ENCODE results near the gene TEDC1.

The TEDC1 gene

GRCh38 chr14:105449276-105450122 is 41.5 kb upstream of the TEDC1 start:
- Histone ChIP-seq H3K36me3 (ENCODE audit: control insufficient read depth, insufficient read depth, low read length) (peaks cover 20% of the 10 kb centered on the region), H3K9me3 (ENCODE audit: control insufficient read depth, low read length) (no peaks in the 10 kb centered on the region), H3K27ac (ENCODE audit: insufficient read depth, low read depth, low read length, poor library complexity, severe bottlenecking) (no peak overlapping the region), H3K4me1 (ENCODE audit: control insufficient read depth, insufficient read depth, low read length) (no peaks in the 10 kb centered on the region), H3K4me3 (ENCODE audit: insufficient read depth, low read depth, low read length) (no peak overlapping the region), H3K27me3 (ENCODE audit: control insufficient read depth, insufficient read depth, low read length, poor library complexity, severe bottlenecking) (no peaks in the 10 kb centered on the region)
- 96 to 97% methylated on average over 47 of the region's 47 CpGs for WGBS, 2 experiments

- H3K4me3 ChIP-seq (ENCODE audit: insufficient read depth, low read depth, low read length): no peak overlapping the region
- no peaks in the 10 kb centered on the region for H3K4me1 ChIP-seq (ENCODE audit: control insufficient read depth, insufficient read depth, low read length)
- peaks cover 26% of the 10 kb centered on the region for H3K36me3 ChIP-seq (ENCODE audit: control insufficient read depth, insufficient read depth, low read length)
- H3K9me3 ChIP-seq (ENCODE audit: control insufficient read depth, low read length): no peaks in the 10 kb centered on the region
- 94 to 95% methylated on average over 22 of the region's 22 CpGs for WGBS, 2 experiments
- H3K27ac ChIP-seq (ENCODE audit: insufficient read depth, low read depth, low read length, poor library complexity, severe bottlenecking): no peak overlapping the region
- no peaks in the 10 kb centered on the region for H3K27me3 ChIP-seq (ENCODE audit: control insufficient read depth, insufficient read depth, low read length, poor library complexity, severe bottlenecking)
Measured at GRCh38 chr14:105450123-105450505, 40.9 kb upstream of the TEDC1 start.

DNA sequence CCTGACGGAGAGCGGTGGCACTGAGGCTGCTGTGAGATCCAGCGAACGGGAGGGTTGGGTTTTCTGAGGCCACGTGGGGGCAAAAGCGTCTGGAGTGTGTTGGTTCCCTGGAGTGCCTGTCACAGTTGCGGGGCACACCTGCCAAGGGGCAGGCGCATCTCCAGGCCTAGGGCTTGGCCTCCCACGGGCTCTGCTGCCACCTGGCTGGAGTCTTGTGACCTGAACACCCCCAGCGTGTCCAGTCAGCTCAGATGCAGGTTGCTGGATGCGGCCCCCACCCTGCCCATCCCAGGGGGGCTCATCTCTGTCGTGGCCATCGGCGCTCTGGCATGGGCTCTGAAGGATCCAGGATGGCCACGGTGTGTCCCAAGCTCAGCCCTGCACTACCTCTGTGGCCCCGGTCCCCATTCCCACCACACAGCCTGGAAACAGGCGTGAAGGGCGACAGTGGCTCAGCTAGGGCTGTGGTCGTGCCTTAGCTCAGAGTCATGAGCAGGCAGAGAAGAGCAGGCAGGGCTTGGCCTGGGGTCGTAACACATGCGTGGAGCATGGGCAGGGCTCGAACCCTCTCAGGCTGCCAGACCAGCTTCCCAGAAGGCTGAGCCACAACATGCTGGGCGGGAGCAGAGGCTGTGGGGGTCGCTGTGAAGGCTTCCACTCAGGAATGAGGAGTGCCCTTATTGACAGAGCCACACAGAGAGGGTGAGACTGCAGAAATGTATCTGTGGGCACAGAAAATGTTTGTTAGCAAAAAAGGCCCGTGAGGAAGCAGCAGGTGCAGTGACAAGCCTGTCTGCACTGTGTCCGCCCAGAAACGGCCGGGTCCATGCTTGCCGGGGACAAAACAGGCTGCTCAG is 40.0 kb upstream of the TEDC1 start:
- H3K36me3 ChIP-seq (ENCODE audit: control insufficient read depth, insufficient read depth, low read length): peaks cover 35% of the 10 kb centered on the region
- no peaks in the 10 kb centered on the region for H3K27me3 ChIP-seq (ENCODE audit: control insufficient read depth, insufficient read depth, low read length, poor library complexity, severe bottlenecking)
- H3K4me3 ChIP-seq (ENCODE audit: insufficient read depth, low read depth, low read length): no peak overlapping the region
- no peaks in the 10 kb centered on the region for H3K4me1 ChIP-seq (ENCODE audit: control insufficient read depth, insufficient read depth, low read length)
- H3K27ac ChIP-seq (ENCODE audit: insufficient read depth, low read depth, low read length, poor library complexity, severe bottlenecking): no peak overlapping the region
- H3K9me3 ChIP-seq (ENCODE audit: control insufficient read depth, low read length): no peaks in the 10 kb centered on the region
- 96% methylated on average over 29 of the region's 29 CpGs for WGBS, 2 experiments

DNA sequence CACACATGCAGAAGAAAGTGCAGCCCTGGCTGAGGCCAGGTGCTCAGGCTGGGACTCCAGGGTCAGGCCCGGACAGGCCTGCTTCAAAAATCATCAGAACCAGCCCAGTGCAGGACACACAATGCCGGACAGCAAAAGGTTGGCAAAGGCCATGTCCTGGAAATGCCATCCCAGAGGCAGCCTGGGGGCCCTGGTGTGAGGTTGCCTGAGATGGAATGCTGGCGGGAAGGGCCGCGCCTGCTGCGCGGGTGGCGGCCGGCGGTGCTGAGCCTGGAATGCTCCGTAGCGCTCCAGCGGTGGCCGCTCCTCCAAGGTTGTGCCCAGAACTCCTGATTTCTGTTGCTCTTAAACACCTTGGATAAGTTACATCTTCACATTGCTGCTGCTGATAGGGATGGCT is 38.1 kb upstream of the TEDC1 start:
- no peak overlapping the region for H3K27ac ChIP-seq (ENCODE audit: insufficient read depth, low read depth, low read length, poor library complexity, severe bottlenecking)
- no peak overlapping the region for H3K4me3 ChIP-seq (ENCODE audit: insufficient read depth, low read depth, low read length)
- H3K4me1 ChIP-seq (ENCODE audit: control insufficient read depth, insufficient read depth, low read length): no peaks in the 10 kb centered on the region
- peaks cover 35% of the 10 kb centered on the region for H3K36me3 ChIP-seq (ENCODE audit: control insufficient read depth, insufficient read depth, low read length)
- H3K9me3 ChIP-seq (ENCODE audit: control insufficient read depth, low read length): no peaks in the 10 kb centered on the region
- WGBS, 2 experiments: 88 to 90% methylated on average over 14 of the region's 14 CpGs
- no peaks in the 10 kb centered on the region for H3K27me3 ChIP-seq (ENCODE audit: control insufficient read depth, insufficient read depth, low read length, poor library complexity, severe bottlenecking)

- WGBS, 2 experiments: 94% methylated on average over 14 of the region's 14 CpGs
Measured at GRCh38 chr14:105453847-105454246, 37.2 kb upstream of the TEDC1 start.

DNA sequence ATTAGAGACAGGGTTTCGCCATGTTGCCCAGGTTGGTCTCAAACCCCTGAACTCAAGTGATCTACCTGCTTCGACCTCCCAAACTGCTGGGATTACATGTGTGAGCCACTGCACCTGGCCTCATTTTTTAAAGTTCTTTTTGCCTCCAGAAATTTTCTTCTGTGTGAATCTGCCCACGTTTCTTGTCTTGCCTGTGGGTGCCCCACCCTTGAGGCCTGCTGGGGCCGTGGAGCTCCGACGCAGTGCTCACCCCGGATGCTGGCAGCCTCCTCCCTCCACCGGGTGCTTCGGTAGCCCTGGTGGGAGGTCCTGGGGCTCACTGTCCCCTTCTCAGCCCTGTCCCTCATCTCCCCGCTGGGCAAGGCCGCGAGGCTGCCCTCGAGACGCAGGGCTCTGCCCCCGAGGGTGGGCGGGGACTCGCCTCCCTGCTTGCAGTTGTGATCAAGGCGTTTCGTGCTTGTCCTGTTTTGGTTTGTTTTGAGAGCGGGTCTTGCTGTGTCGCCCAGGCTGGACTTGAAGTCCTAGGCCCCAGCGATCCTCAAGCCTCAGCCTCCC is 35.9 kb upstream of the TEDC1 start:
- Histone ChIP-seq H3K36me3 (ENCODE audit: control insufficient read depth, insufficient read depth, low read length) (peaks cover 30% of the 10 kb centered on the region), H3K27me3 (ENCODE audit: control insufficient read depth, insufficient read depth, low read length, poor library complexity, severe bottlenecking) (no peaks in the 10 kb centered on the region), H3K9me3 (ENCODE audit: control insufficient read depth, low read length) (no peaks in the 10 kb centered on the region), H3K4me3 (ENCODE audit: insufficient read depth, low read depth, low read length) (no peak overlapping the region), H3K4me1 (ENCODE audit: control insufficient read depth, insufficient read depth, low read length) (no peaks in the 10 kb centered on the region), H3K27ac (ENCODE audit: insufficient read depth, low read depth, low read length, poor library complexity, severe bottlenecking) (no peak overlapping the region)
- WGBS, 2 experiments: 95% methylated on average over 22 of the region's 22 CpGs

More at GRCh38 chr14:105453847-105454246, 37.2 kb upstream of the TEDC1 start:
- H3K36me3 ChIP-seq (ENCODE audit: control insufficient read depth, insufficient read depth, low read length): peaks cover 35% of the 10 kb centered on the region
- no peaks in the 10 kb centered on the region for H3K9me3 ChIP-seq (ENCODE audit: control insufficient read depth, low read length)
- H3K4me1 ChIP-seq (ENCODE audit: control insufficient read depth, insufficient read depth, low read length): no peaks in the 10 kb centered on the region
- no peaks in the 10 kb centered on the region for H3K27me3 ChIP-seq (ENCODE audit: control insufficient read depth, insufficient read depth, low read length, poor library complexity, severe bottlenecking)
- no peak overlapping the region for H3K4me3 ChIP-seq (ENCODE audit: insufficient read depth, low read depth, low read length)
- no peak overlapping the region for H3K27ac ChIP-seq (ENCODE audit: insufficient read depth, low read depth, low read length, poor library complexity, severe bottlenecking)

DNA sequence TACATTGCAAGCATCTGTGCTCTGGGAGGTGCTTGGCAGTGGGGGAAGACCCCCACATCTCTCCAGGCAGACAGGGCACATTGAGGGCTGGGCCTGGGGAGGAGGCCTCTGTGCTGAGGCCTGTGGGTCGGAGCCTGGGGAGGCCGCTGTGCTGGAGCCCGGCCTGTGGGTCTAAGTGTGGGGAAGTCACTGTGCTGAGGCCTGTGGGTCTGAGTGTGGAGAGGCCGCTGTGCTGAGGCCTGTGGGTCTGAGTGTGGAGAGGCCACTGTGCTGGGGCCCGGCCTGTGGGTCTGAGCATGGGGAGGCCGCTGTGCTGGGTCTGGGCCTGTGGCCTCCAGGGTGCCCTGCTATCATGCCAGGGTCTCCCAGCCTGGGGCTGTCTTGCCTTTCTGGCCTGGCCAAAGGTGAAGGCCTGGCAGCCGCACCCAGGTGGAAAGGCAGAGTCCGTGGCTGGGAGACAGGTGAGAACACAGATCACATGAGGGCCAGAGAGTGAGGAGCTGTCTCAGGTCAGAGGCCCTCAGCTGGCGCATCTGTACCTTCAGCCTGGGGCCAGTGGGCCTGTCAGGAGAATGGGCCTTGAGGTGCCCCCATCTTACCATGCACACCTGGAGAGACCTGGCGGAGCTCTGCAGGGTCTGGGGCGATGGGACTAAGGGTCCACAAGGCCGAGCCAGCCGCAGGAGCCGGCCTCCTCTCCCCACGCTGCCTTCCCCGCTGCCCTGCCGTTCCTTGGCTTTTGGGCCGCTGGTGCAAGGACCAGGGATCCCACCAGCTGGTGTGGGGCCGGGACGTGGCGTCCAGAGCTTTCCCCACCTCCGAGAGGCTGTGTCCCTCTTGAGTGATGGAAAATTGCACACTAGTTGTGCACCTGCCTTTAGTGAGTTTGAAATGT is 35.0 kb upstream of the TEDC1 start:
- Histone ChIP-seq H3K27me3 (ENCODE audit: control insufficient read depth, insufficient read depth, low read length, poor library complexity, severe bottlenecking) (no peaks in the 10 kb centered on the region), H3K27ac (ENCODE audit: insufficient read depth, low read depth, low read length, poor library complexity, severe bottlenecking) (no peak overlapping the region), H3K4me3 (ENCODE audit: insufficient read depth, low read depth, low read length) (no peak overlapping the region), H3K36me3 (ENCODE audit: control insufficient read depth, insufficient read depth, low read length) (peaks cover 29% of the 10 kb centered on the region), H3K4me1 (ENCODE audit: control insufficient read depth, insufficient read depth, low read length) (no peaks in the 10 kb centered on the region), H3K9me3 (ENCODE audit: control insufficient read depth, low read length) (no peaks in the 10 kb centered on the region)
- WGBS, 2 experiments: 91 to 92% methylated on average over 22 of the region's 22 CpGs

GRCh38 chr14:105456736-105457617 is 34.1 kb upstream of the TEDC1 start:
- no peak overlapping the region for H3K27ac ChIP-seq (ENCODE audit: insufficient read depth, low read depth, low read length, poor library complexity, severe bottlenecking)
- WGBS, 2 experiments: 96% methylated on average over 22 of the region's 22 CpGs
- H3K9me3 ChIP-seq (ENCODE audit: control insufficient read depth, low read length): no peaks in the 10 kb centered on the region

DNA sequence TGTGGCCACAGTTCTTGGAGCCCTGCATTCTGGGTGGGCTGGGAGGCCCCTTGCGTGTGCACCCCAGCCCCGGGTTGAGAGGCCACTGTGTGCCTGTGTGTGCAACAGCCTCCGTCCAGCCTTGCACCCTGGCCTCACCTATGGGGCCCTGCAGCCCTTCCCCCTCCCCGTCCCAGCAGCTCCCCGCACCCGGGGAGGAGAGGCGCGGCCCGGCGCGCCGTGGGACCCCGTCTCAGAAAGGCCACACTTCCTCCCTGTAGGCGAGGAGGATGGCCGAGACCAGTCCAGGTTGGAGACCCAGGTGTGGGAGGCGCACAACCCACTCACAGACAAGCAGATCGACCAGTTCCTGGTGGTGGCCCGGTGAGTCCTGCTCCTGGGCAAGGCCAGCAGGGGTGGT is 33.0 kb upstream of the TEDC1 start:
- no peaks in the 10 kb centered on the region for H3K9me3 ChIP-seq (ENCODE audit: control insufficient read depth, low read length)
- H3K27ac ChIP-seq (ENCODE audit: insufficient read depth, low read depth, low read length, poor library complexity, severe bottlenecking): no peak overlapping the region
- 90 to 92% methylated on average over 18 of the region's 18 CpGs for WGBS, 2 experiments
- no peak overlapping the region for H3K4me3 ChIP-seq (ENCODE audit: insufficient read depth, low read depth, low read length)
- peaks cover 31% of the 10 kb centered on the region for H3K36me3 ChIP-seq (ENCODE audit: control insufficient read depth, insufficient read depth, low read length)
- peaks cover 2% of the 10 kb centered on the region for H3K4me1 ChIP-seq (ENCODE audit: control insufficient read depth, insufficient read depth, low read length)
- H3K27me3 ChIP-seq (ENCODE audit: control insufficient read depth, insufficient read depth, low read length, poor library complexity, severe bottlenecking): no peaks in the 10 kb centered on the region

More at GRCh38 chr14:105456736-105457617, 34.1 kb upstream of the TEDC1 start:
- Histone ChIP-seq H3K36me3 (ENCODE audit: control insufficient read depth, insufficient read depth, low read length) (peaks cover 28% of the 10 kb centered on the region), H3K27me3 (ENCODE audit: control insufficient read depth, insufficient read depth, low read length, poor library complexity, severe bottlenecking) (no peaks in the 10 kb centered on the region), H3K4me1 (ENCODE audit: control insufficient read depth, insufficient read depth, low read length) (no peaks in the 10 kb centered on the region), H3K4me3 (ENCODE audit: insufficient read depth, low read depth, low read length) (no peak overlapping the region)
